ENCODE measurements around the gene CCBE1. TPM values are rescaled to one million over a fixed set of nuclear protein-coding genes. Genes with fewer than 3 reads are reported as not detected.

CCBE1 gene
- total RNA-seq, 1 donor from 2014 or later = 4.1 TPM

- Mint-ChIP-seq H3K4me1 (ENCODE audit: low read depth, unreplicated experiment) (no peaks in the 10 kb centered on the region), H3K9me3 (ENCODE audit: unreplicated experiment) (no peaks in the 10 kb centered on the region), H3K36me3 (ENCODE audit: low read depth, unreplicated experiment) (no peaks in the 10 kb centered on the region), H3K27me3 (ENCODE audit: low read depth, unreplicated experiment) (peaks cover 25% of the 10 kb centered on the region), H3K27ac (ENCODE audit: unreplicated experiment) (no peak overlapping the region), H3K4me3 (ENCODE audit: unreplicated experiment) (no peak overlapping the region)
- Histone ChIP-seq H3K27me3 (ENCODE audit: insufficient read depth, low read length) (no peaks in the 10 kb centered on the region), H3K79me2 (ENCODE audit: insufficient read depth, low read length) (no peaks in the 10 kb centered on the region), H2AFZ (ENCODE audit: low read depth, low read length) (no peak overlapping the region), H3K9me3 (ENCODE audit: insufficient read depth, low read depth, low read length) (no peaks in the 10 kb centered on the region), H3K27ac (ENCODE audit: low read depth, low read length) (no peak overlapping the region), H3K9ac (ENCODE audit: low read length) (no peak overlapping the region), H3K4me3 (ENCODE audit: insufficient read depth, low read depth, low read length) (no peak overlapping the region), H3K4me1 (ENCODE audit: insufficient read depth, low read length) (no peaks in the 10 kb centered on the region), H4K20me1 (ENCODE audit: insufficient read depth, low read length) (no peaks in the 10 kb centered on the region), H3K4me2 (ENCODE audit: low read length) (no peak overlapping the region), H3K36me3 (ENCODE audit: insufficient read depth, low read length) (no peaks in the 10 kb centered on the region)
- FAIRE-seq (no peak), DNase-seq (ENCODE audit: low read depth) (no peak)
- TF ChIP-seq EZH2 (IDR thresholded peaks at IDR 0.05; ENCODE audit: insufficient read depth, low read length) = no peak
- TF ChIP-seq, protein P1, sequence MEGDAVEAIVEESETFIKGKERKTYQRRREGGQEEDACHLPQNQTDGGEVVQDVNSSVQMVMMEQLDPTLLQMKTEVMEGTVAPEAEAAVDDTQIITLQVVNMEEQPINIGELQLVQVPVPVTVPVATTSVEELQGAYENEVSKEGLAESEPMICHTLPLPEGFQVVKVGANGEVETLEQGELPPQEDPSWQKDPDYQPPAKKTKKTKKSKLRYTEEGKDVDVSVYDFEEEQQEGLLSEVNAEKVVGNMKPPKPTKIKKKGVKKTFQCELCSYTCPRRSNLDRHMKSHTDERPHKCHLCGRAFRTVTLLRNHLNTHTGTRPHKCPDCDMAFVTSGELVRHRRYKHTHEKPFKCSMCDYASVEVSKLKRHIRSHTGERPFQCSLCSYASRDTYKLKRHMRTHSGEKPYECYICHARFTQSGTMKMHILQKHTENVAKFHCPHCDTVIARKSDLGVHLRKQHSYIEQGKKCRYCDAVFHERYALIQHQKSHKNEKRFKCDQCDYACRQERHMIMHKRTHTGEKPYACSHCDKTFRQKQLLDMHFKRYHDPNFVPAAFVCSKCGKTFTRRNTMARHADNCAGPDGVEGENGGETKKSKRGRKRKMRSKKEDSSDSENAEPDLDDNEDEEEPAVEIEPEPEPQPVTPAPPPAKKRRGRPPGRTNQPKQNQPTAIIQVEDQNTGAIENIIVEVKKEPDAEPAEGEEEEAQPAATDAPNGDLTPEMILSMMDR (IDR thresholded peaks at IDR 0.05; ENCODE audit: insufficient read depth, low read depth, low read length) = no peak
Observed at GRCh38 chr18:59460072-59460420, 237.2 kb downstream of the CCBE1 start.

DNA sequence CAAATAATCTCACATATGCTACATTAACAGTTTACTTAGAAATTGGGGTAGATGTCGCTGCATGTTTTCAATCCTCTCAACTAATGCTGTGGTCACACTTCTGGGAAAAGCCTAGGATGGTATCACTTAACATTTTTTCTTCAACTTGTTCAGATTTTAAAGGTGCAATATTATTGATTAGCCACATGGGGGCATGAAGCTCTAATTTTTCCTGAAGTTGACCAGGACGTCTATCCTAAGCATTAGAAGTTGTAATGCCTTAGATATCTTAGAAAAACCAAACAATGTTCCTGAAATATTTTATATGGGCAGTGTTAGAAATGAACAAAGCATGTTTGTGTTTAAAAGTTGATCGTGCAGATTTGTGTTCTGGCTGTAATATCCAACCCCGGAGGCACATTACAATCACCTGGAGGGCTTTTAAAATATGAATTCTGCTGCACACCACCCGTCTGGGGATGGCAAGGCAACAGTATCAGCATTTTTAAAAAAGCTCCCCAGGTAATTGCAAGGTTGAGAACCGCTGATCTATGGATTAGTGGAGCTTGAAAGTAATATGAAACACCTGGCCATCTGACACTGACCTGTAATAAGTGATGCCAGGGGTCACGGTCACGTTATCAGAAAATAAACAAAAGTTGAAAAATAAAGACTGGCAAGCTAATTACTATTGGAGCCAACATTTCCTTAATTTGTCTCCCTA is 237.7 kb downstream of the CCBE1 start:
- Histone ChIP-seq H3K4me1 (ENCODE audit: insufficient read depth, low read length) (no peaks in the 10 kb centered on the region), H3K4me2 (ENCODE audit: low read length) (no peak overlapping the region), H2AFZ (ENCODE audit: low read depth, low read length) (no peak overlapping the region), H3K9ac (ENCODE audit: low read length) (no peak overlapping the region), H3K27ac (ENCODE audit: low read depth, low read length) (no peak overlapping the region), H3K36me3 (ENCODE audit: insufficient read depth, low read length) (no peaks in the 10 kb centered on the region), H3K9me3 (ENCODE audit: insufficient read depth, low read depth, low read length) (no peaks in the 10 kb centered on the region), H3K4me3 (ENCODE audit: insufficient read depth, low read depth, low read length) (no peak overlapping the region), H4K20me1 (ENCODE audit: insufficient read depth, low read length) (no peaks in the 10 kb centered on the region), H3K27me3 (ENCODE audit: insufficient read depth, low read length) (no peaks in the 10 kb centered on the region), H3K79me2 (ENCODE audit: insufficient read depth, low read length) (no peaks in the 10 kb centered on the region)
- Mint-ChIP-seq H3K36me3 (ENCODE audit: low read depth, unreplicated experiment) (no peaks in the 10 kb centered on the region), H3K9me3 (ENCODE audit: unreplicated experiment) (no peaks in the 10 kb centered on the region), H3K27ac (ENCODE audit: unreplicated experiment) (no peak overlapping the region), H3K4me3 (ENCODE audit: unreplicated experiment) (no peak overlapping the region), H3K27me3 (ENCODE audit: low read depth, unreplicated experiment) (peaks cover 25% of the 10 kb centered on the region), H3K4me1 (ENCODE audit: low read depth, unreplicated experiment) (no peaks in the 10 kb centered on the region)
- TF ChIP-seq EZH2 (IDR thresholded peaks at IDR 0.05; ENCODE audit: insufficient read depth, low read length) = no peak
- TF ChIP-seq, protein P1 (IDR thresholded peaks at IDR 0.05; ENCODE audit: insufficient read depth, low read depth, low read length) = peak; percentile 59
- DNase-seq (ENCODE audit: low read depth) (peak; percentile 35), FAIRE-seq (peak; percentile 85)

GRCh38 chr18:59458575-59458974 is 238.6 kb downstream of the CCBE1 start:
- H3K4me3 Mint-ChIP-seq (ENCODE audit: unreplicated experiment) = no peak overlapping the region
- Histone ChIP-seq H2AFZ (ENCODE audit: low read depth, low read length) (no peak overlapping the region), H3K27ac (ENCODE audit: low read depth, low read length) (no peak overlapping the region), H3K4me1 (ENCODE audit: insufficient read depth, low read length) (no peaks in the 10 kb centered on the region), H3K4me2 (ENCODE audit: low read length) (no peak overlapping the region), H3K4me3 (ENCODE audit: insufficient read depth, low read depth, low read length) (no peak overlapping the region), H3K79me2 (ENCODE audit: insufficient read depth, low read length) (no peaks in the 10 kb centered on the region), H3K9me3 (ENCODE audit: insufficient read depth, low read depth, low read length) (no peaks in the 10 kb centered on the region), H3K36me3 (ENCODE audit: insufficient read depth, low read length) (no peaks in the 10 kb centered on the region), H3K9ac (ENCODE audit: low read length) (no peak overlapping the region), H4K20me1 (ENCODE audit: insufficient read depth, low read length) (no peaks in the 10 kb centered on the region), H3K27me3 (ENCODE audit: insufficient read depth, low read length) (no peaks in the 10 kb centered on the region)
- FAIRE-seq (no peak), DNase-seq (ENCODE audit: low read depth) (no peak)
- H3K27me3 Mint-ChIP-seq (ENCODE audit: low read depth, unreplicated experiment) = peaks cover 23% of the 10 kb centered on the region
- H3K27ac Mint-ChIP-seq (ENCODE audit: unreplicated experiment) = no peak overlapping the region
- H3K4me1 Mint-ChIP-seq (ENCODE audit: low read depth, unreplicated experiment) = no peaks in the 10 kb centered on the region
- no peaks in the 10 kb centered on the region for H3K36me3 Mint-ChIP-seq (ENCODE audit: low read depth, unreplicated experiment)
- H3K9me3 Mint-ChIP-seq (ENCODE audit: unreplicated experiment) = no peaks in the 10 kb centered on the region
- TF ChIP-seq, protein P1 (IDR thresholded peaks at IDR 0.05; ENCODE audit: insufficient read depth, low read depth, low read length) = no peak
- TF ChIP-seq EZH2 (IDR thresholded peaks at IDR 0.05; ENCODE audit: insufficient read depth, low read length) = no peak
